Hindlimb muscle (tissue), 1 donor: ENCODE measurements around the gene UBE2QL1. TPM values are rescaled to one million over a fixed set of nuclear protein-coding genes. Genes with fewer than 3 reads are reported as not detected.

Experiments used
- DNase-seq: peaks from one replicate; pipeline ENCODE4 v3.0.0-alpha.2; 2013
- polyA plus RNA-seq: library from polyadenylated mRNA; unstranded; fragments of 120-200 nt; gene quantifications from one replicate; pipeline ENCODE4 v1.2.1, GENCODE V29; 2013; ENCODE audit not compliant: insufficient read length

UBE2QL1 gene
- polyA plus RNA-seq, 1 donor, result 2.3 TPM

DNA sequence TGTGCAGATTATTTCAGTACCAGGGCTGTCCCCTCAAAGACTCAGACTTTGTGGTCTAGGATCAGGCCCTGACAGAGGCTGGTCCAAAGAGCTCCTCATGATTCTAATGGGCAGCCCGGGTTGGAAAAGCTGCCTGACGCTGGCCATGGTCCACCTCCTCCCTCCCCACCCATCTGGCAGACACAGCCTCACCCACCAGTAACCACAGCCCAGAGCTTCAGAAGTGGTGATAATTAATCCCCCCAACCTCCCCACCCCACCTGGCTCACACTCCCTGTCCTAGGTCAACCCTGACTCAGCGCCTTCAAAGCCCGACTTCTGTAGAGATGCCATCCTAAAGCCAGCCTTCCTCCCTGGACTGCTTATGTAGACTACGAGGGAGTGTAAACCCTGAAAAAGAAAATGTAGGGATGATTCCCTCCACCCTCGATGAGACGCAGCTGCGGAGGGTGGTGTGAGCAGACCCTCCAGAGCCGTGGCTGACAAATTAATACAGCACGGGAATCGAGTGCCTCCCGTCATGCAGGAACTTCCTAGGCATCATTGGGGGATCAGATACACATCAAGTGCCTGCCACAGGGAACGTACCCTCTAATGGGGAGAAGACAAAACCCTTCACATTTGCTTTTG lies 7.0 kb downstream of the UBE2QL1 start:
- no peak for DNase-seq

DNA sequence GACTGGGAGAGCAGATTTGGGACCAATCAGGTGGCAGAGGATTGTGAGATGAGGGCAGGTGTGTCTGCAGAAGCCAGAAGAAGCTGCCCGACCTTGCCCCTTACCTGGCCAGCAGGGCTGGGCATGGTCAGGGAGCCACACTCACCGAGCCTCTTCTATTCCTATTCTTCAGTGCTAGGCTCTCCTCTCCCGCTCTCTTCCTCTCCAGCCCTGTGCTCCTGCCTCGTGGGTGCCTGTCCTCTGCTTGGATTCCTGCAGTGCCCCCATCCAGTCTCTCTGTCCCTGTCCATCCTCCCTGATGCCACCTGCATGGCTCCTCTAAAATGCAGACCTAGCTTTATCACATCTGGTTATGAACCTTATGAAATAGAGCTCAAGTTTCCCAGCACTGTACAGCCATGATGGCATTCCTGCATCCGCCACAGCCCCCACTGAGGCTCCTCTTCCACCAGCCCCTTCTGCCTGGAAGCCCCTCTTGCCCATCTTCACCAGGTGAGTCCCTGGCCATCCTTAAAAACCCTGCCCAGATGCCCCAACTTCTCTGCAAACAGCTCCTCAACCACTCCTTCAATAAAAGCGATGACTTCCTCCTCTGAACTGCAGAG lies 8.2 kb downstream of the UBE2QL1 start:
- DNase-seq, result no peak

DNA sequence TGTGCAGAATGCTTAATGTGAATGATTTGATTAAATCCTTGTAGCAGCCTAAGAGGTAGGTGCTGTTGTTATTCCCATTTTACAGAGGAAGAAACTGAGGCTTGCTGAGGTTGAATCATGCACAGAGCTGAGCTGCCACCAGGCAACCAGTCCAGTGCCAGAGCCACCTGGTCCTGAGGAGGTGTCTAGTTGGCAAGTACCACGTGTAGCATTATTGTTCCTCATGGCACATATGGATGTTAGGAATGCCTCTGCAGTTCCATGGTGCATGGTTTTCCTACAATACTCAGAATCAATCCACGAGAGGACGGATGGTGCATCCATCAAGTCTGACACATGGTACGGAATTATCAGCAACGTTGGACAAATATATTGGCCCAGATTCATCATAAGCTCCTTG lies 8.9 kb downstream of the UBE2QL1 start:
- no peak for DNase-seq

DNA sequence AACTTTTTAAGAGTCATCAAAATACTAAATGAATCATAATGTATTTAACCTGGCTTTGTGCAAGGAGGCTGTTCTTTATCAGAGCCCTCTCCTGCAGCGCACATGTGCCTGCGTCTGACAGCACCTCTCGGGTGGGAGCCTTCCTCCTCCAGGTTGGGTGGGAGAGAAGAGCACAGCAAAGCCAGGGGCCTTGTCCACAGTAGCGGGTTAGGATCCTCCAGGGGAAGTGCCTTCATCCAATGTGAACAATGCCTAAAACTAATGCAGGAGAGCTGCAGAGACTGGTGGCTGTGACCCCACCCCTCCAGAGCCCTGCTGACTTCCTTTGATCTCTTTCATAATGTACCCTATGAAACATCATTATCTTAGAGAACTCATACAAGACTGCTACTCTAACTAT lies 10.2 kb downstream of the UBE2QL1 start:
- no peak for DNase-seq

DNA sequence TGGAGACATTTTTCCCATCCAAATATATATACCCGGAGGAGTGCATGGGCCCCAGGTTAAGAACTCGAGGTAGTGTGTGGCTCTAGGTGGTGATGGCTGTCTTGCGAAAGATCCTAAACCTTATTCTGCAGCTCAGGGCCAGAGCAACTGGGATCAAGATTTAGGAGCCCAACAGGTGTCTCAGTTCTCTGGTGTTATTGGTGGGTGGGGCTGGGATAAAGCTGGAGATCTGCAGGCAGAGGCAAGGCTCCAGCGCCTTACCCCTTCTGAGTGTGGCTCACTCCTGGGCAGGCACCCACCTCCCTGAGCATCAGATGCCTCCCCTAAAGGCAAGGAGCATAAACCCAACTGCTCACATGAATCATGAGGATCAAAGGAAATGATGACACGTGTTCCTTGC lies 11.2 kb downstream of the UBE2QL1 start:
- DNase-seq, result no peak

DNA sequence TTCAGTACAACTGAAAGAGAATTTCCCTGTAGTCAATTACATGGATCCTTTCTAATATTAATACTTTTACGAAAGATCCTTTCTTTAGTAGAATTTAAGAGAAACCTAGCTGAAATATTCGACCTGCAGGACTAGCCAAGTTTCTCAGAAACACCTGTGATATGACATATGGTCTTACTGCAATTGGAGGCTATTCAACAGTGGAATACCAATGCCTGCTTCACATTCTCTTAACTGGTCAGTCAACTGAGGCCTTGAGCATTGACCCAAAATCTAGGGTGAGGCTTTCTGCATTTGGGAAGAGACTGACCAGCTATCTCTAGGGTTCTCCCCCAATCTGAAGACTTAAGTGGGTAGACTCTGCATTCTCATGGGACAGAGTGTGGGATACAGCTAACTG lies 12.3 kb downstream of the UBE2QL1 start:
- no peak for DNase-seq

DNA sequence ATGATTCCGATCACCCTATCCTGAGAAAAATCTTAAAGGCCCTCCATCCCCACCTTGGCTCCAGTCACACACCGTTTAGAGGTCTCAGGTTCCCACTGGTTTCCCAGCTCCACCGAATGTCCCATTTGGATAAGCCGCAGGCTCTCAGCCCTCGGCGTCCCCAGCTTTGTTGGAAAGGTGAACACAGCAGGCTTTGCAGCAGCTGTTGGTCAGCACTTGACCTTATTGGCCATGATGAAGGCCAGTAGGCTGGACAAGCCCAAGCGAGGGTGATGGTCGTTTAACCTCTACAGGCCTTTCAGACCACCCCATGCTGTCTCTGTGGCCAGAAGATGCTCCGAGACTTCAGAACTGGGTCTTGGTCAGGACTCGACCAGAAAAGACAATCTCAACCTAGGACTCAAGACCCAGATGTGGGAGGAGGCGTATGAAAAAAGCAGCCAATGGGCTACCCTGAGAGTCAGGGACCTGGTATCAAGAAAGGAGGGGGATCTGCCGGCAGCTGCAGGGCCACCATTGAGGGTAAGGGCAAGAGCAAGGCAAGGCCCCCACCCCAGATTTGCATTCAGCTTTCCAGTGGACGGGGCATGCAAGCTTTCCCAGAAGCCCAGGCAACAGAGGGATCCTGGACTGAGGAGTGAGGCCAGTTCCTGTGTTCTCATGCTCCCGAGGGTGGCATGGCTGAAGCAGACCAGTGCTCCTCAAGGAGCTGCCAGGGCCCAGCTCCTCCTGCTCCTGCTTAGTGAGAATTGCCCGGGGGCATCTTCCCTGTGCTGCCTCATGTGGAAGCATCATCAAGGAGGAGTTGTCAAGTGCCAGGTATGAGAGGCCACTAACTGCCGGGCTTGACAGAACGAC lies 13.4 kb downstream of the UBE2QL1 start:
- DNase-seq, result no peak

DNA sequence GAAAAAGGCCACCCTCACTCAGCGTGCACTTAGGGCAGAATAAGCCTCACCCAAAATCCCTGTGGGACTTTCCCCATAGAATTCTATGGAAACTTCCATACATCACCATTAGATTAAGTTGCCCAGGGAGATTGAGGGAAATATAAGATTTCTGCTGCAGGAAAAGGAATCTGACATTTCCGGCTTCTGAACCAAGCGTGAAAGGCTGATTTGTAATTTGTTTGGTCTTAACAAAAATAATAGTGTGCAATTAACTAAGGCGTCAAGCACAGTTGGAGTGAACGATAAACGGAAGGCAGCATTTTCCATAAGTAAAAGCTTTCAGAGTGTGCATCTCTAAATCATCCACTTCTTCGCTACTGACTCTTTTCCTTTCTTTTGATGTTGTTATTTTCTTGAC lies 14.0 kb downstream of the UBE2QL1 start:
- DNase-seq, result no peak

DNA sequence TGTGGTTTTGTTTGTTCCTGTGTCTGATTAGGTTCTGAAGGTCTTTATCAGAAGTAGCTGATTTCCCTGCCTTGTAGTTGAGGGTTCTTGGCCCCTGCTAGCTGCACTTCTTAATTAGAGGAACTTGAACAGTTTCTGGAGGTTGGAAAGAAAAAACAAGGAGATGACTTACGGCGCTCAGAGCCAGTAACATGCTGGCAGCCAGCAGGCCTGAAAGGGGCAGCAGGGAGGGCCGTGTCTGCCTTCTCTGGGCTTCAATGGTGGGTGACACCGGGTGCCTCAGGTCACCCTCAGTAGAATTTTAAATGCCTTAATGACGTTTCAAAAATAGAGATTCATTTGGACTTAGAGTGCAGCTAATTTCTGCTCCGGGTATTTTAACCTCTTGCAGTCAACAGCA lies 15.8 kb downstream of the UBE2QL1 start:
- DNase-seq, result no peak

DNA sequence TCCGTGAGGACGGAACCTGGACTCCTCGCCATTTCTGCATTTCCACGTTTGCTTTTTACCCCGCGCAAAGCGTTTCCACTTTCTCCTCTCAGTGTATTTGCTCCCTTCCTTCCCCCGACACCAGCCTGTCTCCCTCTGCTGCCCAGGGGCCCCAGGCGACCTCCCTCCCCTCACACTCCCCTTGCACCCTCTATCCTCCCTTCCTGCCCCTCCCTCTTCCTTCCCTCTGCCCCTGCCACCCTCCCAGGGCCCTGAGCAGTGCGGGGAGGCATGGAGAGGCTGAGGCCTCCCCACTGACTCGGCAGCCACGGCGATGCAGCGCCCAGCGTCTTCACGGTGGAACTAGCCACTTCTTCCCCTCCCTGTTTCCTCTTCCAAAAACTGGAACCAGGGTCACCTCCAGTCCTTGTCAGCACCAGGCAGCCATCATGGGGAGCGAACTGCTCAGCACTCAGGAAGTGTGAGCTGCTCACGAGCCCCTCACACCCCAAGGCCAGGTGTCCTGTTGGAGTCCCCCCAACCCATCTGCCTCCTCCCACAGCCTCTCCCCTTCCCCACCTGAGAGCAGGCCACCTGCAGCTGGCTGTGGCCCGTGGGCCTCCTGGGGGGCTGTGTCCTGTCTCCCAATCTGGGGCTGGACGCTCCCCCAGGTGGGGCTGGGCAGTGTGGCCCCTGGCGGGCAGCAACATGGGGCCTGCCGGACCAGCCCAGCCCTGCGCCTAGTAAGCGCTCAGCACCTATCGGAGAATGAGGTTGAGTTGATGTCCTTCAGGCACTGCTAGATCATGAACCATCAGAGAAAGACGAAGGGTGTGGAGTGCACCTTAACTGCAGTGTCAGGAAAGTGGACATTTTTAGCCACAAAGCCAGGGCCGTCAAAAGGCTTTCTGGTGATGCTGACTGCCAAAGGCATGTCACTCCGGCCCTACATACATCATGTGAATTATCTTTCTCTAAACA lies 17.5 kb downstream of the UBE2QL1 start:
- DNase-seq, result no peak

DNA sequence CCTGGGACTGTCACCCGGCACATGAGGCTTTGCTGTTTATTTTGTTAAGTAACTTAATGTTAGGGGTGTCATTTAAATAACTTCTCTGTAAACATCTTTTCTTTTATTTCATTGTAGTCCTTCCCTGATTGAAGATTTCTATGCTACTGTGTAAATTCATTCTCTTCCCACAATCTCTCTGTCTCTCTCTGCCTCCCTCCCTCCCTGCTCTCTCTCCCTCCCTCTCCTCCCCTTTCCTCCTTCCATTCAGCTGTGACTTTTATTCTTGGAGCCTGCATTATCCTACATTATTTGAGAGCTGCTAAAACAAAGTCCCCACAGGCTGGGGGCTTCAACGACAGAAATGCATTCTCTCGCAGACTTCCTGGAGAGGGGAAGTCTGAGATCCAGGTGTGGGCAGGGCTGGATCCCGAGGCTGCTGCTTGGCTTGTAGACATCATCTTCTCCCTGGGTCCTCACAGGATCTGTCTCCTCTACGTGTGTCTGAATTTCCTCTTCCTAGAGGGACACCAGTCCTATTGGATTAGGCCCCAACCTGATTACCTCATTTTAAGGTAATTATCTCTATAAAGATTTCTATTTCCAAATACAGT lies 18.4 kb downstream of the UBE2QL1 start:
- DNase-seq, result no peak

DNA sequence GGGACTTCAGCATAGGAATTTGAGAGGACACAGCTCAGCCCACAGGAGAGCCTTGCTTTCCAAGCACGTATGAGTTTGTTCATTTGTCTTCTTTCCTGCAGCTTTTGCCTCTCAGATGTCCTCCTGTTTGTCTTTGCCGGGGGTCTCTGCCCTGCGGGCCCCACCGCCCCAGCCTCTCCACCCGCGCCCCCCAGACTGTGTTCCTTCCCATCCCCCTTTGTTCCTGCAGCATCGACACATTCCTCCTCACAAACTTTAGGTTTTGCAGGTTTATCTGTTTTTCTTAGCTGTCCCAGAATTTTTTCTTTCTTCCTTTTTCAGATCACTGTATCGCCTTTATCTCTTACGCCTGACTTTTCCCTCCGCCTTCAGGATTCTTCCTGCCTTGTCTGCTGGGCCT lies 18.9 kb downstream of the UBE2QL1 start:
- DNase-seq, result no peak

DNA sequence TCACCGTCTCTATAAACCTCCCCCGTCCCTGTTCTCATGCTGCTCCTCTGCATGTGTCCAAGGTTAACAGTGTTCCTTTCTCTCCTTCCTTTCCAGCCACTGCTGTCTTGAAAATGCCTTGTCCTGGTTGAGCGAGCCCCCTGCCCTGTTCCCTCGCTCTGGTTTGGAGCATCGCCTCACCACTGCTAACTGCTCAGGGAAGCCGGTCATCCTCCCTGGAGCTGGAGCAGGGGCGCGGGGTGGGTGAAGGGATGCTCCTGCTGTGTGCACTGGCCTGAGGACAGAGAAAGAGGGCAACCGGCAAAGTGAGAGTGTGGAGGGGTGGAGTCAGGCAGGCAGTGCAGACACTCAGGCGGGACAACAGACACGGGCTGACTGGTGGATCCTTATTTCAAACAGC lies 19.4 kb downstream of the UBE2QL1 start:
- DNase-seq, result no peak

DNA sequence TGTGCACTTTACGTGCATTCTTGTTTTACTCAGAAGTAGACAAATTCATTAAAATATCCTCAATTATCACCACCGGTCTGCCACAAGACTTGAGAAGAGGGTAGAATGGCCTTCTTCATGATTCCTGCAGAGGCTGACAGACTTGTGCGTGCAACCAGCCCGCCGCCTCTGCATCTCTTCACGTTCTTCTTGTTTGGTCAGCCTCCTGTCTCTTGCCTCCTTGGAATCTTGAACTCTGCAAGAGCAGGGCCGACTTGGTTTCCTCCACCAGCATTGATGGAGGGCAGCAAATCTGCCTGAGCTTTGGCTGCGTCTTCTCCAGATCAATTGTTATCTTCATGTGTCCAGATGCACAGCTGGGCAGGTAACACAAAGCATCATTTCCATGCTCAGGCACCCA lies 20.2 kb downstream of the UBE2QL1 start:
- no peak for DNase-seq

DNA sequence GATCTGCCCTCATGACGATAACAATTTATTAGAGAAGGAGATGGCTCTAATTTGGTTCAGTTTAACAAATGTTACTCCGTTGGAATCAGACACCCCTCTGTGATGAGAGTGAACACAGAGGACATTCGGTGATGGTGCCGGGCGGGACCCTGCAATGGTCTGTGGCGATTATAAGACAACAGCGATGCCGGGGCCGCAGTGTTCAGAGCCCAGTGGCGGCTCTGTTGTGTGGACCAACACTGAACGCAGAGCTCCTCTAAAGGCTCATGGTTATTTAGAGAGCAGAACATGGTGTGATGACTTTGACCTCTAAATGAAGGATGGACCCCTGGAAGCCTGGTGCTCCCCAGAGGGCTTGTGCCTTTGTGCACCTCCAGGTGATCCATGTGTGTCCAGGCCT lies 21.2 kb downstream of the UBE2QL1 start:
- no peak for DNase-seq

DNA sequence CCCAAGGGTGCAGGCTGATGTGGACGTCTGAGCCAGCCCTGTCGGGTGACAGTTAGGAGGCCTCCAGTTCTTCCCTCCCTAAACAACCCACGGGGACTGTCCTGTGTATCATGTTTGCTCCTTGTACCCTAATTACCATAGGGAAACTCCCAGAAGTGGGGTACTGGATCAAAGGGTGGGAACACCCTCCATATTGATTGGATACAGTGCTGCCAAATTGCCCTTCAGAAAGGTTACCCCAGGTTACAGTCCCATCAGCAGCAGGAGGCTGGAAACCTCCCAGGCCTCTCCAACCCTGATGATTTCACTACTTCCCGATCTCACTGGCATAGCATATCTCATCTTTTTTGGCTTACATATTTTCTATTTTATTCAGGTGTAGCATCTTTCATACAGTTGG lies 22.0 kb downstream of the UBE2QL1 start:
- DNase-seq, result no peak

DNA sequence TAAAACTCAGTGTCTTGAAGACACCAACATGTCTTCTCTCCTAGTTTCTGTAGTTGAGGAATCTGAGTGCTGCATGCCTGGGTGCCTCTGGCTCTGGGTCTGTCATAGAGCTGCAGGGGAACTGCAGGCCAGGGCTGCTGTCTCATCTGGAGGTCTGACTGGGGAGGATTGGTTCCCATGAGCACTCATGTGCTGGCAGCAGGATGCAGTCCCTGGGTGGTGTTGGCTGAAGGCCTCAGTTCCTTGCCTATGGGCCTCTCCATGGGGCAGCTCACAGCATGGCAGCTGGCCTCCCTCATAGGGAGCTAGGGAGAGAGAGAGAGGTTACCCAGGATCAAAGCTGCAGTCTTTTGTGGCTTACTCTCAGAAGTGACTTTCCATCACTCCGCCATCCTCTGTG lies 22.6 kb downstream of the UBE2QL1 start:
- DNase-seq, result no peak

DNA sequence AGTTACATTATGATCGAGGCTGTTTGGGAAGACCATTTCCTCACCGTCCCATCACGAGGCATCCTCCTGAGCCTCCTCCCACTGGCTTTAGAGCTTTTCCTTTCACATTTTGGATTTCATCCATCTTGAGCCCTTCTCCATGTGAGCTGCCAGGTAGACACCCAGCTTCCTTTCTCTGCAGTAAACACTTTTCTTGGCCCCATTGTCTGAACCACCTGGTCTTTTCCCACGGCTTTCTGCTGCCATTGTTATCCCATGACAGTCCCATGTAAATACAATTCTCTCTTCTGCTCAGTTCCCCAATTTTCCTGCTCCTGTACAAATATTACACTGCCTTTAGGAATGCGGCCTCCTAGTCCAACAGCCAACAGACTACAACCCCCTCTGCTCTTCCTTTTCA lies 24.1 kb downstream of the UBE2QL1 start:
- no peak for DNase-seq

DNA sequence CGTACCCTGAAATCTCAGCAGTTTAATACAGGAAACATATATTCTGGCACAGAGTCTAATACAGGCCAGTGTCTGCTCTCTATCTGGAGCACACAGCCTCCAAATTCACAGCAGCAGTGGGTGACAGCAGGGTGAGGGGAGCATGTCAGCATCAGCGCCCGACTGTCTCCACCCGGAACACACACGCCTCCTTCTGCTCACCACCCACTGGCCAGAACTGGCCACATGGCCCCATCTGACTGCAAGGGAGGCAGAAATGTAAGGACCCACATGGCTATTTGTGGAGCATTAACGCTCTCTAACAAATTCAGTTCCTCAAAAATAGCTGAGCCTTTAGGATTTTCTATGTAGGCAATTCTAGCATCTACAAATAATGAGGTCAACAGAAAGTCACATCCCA lies 24.6 kb downstream of the UBE2QL1 start:
- DNase-seq, result no peak

DNA sequence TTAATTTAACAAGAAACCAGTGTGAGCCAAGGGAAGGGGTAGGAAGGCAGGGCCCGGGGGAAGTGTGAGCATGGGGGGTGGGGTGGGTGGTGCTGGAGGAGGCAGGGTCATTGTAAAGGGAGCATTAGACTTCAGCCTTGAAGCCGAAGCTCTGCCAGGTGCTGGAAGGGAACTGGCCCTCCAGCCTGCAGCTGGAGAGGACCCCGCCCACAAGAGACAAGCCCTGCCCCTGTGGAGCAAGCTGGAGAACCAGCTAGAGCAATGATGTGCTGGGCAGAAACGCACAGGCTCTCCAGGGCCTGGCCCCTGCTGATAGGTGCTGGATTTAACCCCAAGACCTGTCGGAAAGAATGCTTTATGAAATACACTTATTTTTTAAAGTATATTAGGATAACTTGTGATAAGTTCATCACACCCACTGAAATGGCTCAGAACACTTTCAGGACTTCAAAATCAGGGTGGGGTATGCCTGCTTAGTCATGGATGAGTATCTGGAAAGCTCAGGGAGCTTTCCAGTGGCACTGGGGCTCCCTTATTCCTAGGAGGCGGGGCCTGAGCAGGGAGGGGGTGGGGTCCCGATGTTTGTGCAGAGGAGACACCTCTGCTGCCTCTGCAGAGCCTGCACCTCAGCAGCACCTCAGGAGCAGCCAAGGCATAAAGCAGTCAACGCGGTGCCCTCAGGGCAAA lies 27.1 kb downstream of the UBE2QL1 start:
- DNase-seq, result no peak

DNA sequence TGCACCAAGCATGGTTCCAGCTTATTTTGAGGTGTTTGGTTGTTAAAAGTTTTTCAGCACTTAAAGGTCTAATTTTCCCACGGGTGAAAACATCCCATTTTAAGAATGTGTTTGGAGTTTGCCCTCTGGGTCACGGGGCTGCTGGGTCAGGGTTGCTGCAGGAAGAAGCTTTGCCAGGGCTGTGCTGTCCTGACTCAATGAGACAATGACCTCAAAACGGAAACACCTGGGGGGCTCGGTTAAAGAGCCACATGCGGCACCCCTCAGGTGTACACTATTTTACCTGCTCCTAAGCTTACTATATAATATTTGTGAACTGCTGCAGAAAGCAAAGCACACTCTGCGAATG lies 27.6 kb downstream of the UBE2QL1 start:
- DNase-seq, result no peak

DNA sequence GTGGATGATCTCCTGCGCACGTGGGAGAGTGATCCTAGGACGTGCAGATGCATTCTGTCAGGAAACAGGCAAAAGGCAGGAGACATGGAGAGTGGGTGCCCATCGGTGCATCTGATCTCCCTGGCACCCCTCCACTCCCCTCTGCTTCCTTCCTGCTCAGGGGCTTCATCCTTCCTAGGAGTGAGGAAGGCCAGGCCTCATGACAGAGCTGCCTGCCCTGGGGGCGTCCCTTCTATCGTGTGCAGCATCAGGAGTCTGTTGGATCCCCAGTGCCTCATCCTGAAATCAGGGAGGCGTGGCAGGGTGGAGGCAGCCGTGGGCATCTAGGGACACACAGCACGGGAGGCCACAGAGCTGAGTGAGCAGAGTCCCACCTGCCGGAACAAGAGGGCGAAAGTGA lies 30.1 kb downstream of the UBE2QL1 start:
- no peak for DNase-seq
